ENCODE measurements around the gene MIPOL1. TPM values are rescaled to one million over a fixed set of nuclear protein-coding genes. Genes with fewer than 3 reads are reported as not detected.

The MIPOL1 gene
- total and polyA plus RNA-seq, 2 of the 13 experiments (the other 11 are each of a cell fraction or from before 2014, with no cell fraction given): 8.6 to 34.2 TPM

DNA sequence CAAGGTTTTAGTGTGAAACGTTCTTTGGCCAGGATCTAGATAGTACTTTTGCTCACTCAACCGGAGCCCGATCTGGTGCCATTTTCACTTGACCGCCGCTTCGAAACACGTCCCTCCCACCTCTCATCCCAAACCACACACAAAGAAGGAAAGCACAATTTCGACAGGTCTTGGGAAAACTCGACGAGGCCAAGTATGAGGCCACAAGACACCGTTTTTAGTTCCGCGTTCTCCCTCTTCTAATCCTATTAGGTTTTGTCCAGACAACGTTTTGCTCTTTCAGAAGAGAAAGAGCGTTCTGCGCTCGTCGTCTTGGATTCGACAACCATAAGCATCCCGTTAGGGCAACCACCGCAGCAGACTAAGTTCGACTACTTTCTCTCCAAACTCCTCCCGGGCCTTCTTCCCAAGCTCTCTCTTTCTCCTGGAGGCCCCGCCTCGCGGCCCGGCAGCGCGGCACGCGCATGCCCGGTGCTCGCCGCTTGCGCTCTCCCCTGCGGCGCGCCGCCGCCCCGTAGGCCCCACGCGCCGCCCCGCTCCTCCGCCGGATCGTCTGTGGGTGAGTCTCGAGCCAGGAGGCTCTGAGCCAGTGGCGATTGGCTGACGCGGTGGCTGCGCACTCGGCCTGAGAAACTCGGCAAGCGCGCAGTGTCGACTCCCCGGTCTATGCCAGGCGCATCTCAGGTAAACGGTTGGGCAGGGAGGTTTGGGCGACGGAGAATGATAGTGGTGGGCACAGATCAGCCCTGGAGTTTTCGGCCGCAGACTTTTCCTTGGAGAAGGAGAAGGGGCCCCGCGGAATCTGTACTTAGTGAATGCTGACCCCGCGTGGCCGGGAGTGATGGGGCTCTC lies at the start of gene MIPOL1 (continued):
- TF ChIP-seq FOXA3 (CRISPR knock-in tag; IDR thresholded peaks at IDR 0.05) (peak; percentile 1; the same call in 1 of the 2 replicates), RAD21 (CRISPR knock-in tag; IDR thresholded peaks at IDR 0.05) (peak; percentile 68), HIC2 (CRISPR knock-in tag; IDR thresholded peaks at IDR 0.05; ENCODE audit: low read depth) (peak; percentile 91), ZNF577 (CRISPR knock-in tag; IDR thresholded peaks at IDR 0.05; ENCODE audit: borderline replicate concordance, low read depth) (no peak), MIER3 (CRISPR knock-in tag; IDR thresholded peaks at IDR 0.05; ENCODE audit: borderline replicate concordance) (peak; percentile 94), SNAI1 (CRISPR knock-in tag; IDR thresholded peaks at IDR 0.05; ENCODE audit: borderline replicate concordance) (peak; percentile 89; the same call in 1 of the 2 replicates), ZGPAT (CRISPR knock-in tag; IDR thresholded peaks at IDR 0.05) (peak; percentile 86; the same call in 1 of the 2 replicates), ZNF24 (IDR thresholded peaks at IDR 0.05) (peak; percentile 66; the same call in 1 of the 2 replicates), KDM5A (IDR thresholded peaks at IDR 0.05; ENCODE audit: borderline replicate concordance, low read length) (0 out of 2 replicates have a peak, but pooled peaks have one; percentile 78), MBNL3 (CRISPR knock-in tag; conservative IDR thresholded peaks at IDR 0.05) (no peak), BATF2 (CRISPR knock-in tag; IDR thresholded peaks at IDR 0.05) (peak; percentile 90; the same call in 1 of the 2 replicates), NCOA1 (CRISPR knock-in tag; IDR thresholded peaks at IDR 0.05) (peak; percentile 92; the same call in 1 of the 2 replicates), SALL1 (CRISPR knock-in tag; IDR thresholded peaks at IDR 0.05) (peak; percentile 97), NR0B2 (CRISPR knock-in tag; IDR thresholded peaks at IDR 0.05) (peak; percentile 77; the same call in 1 of the 2 replicates), REPIN1 (CRISPR knock-in tag; IDR thresholded peaks at IDR 0.05; ENCODE audit: borderline replicate concordance, low read depth) (peak; percentile 63; the same call in 1 of the 2 replicates), ZNF432 (CRISPR knock-in tag; IDR thresholded peaks at IDR 0.05; ENCODE audit: borderline replicate concordance) (peak; percentile 93; the same call in 1 of the 2 replicates), POGK (CRISPR knock-in tag; conservative IDR thresholded peaks at IDR 0.05) (peak; percentile 83)
- TF ChIP-seq, protein P1, sequence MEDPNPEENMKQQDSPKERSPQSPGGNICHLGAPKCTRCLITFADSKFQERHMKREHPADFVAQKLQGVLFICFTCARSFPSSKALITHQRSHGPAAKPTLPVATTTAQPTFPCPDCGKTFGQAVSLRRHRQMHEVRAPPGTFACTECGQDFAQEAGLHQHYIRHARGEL (CRISPR knock-in tag; IDR thresholded peaks at IDR 0.05): no peak; the same call in 1 of the 2 replicates
- TF ChIP-seq, protein P2, sequence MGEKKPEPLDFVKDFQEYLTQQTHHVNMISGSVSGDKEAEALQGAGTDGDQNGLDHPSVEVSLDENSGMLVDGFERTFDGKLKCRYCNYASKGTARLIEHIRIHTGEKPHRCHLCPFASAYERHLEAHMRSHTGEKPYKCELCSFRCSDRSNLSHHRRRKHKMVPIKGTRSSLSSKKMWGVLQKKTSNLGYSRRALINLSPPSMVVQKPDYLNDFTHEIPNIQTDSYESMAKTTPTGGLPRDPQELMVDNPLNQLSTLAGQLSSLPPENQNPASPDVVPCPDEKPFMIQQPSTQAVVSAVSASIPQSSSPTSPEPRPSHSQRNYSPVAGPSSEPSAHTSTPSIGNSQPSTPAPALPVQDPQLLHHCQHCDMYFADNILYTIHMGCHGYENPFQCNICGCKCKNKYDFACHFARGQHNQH (CRISPR knock-in tag; IDR thresholded peaks at IDR 0.05): peak; percentile 90
